WTC11 (cell line): ENCODE measurements around the gene SMPX.

ENCODE experiments used
- ARID4B ChIP-seq: sonication (generic); formaldehyde crosslinking; IDR thresholded peaks from 2 replicates; pipeline ENCODE4 v1.8.0; 2023; ENCODE audit warnings: missing genetic modification reagents, mild to moderate bottlenecking, borderline replicate concordance
- ATF2 ChIP-seq: sonication (generic); formaldehyde crosslinking; IDR thresholded peaks from 2 replicates; pipeline ENCODE4 v1.8.1; 2022; ENCODE audit warnings: low read depth, missing genetic modification reagents, borderline replicate concordance
- ATF6 ChIP-seq: sonication (generic); formaldehyde crosslinking; IDR thresholded peaks from 2 replicates; pipeline ENCODE4 v1.8.1; 2023; ENCODE audit warnings: mild to moderate bottlenecking, missing genetic modification reagents
- CREB1 ChIP-seq: sonication (generic); formaldehyde crosslinking; IDR thresholded peaks from 2 replicates; pipeline ENCODE4 v1.8.0; 2023; ENCODE audit warnings: mild to moderate bottlenecking, missing genetic modification reagents
- CTCF ChIP-seq: fragments of 200-600 bp; IDR thresholded peaks from 2 replicates; pipeline ENCODE4 v1.8.0; 2022; ENCODE audit warnings: antibody characterized with exemption
- E2F4 ChIP-seq: sonication (generic); formaldehyde crosslinking; IDR thresholded peaks from 2 replicates; pipeline ENCODE4 v1.8.1; 2022; ENCODE audit warnings: low read depth, mild to moderate bottlenecking, moderate library complexity, missing genetic modification reagents, borderline replicate concordance
- E2F5 ChIP-seq: sonication (generic); formaldehyde crosslinking; IDR thresholded peaks from 2 replicates; pipeline ENCODE4 v1.8.1; 2022; ENCODE audit warnings: mild to moderate bottlenecking, moderate library complexity, missing genetic modification reagents
- ETV6 ChIP-seq: sonication (generic); formaldehyde crosslinking; IDR thresholded peaks from 2 replicates; pipeline ENCODE4 v1.8.1; 2022; ENCODE audit warnings: mild to moderate bottlenecking, missing genetic modification reagents
- FOXJ3 ChIP-seq: sonication (generic); formaldehyde crosslinking; IDR thresholded peaks from 2 replicates; pipeline ENCODE4 v1.9.0; 2021; ENCODE audit warnings: missing genetic modification reagents, mild to moderate bottlenecking, borderline replicate concordance
- FOXK1 ChIP-seq: sonication (generic); formaldehyde crosslinking; IDR thresholded peaks from 2 replicates; pipeline ENCODE4 v1.8.0; 2022; ENCODE audit warnings: mild to moderate bottlenecking, moderate library complexity, missing genetic modification reagents
- FOXP4 ChIP-seq: sonication (generic); formaldehyde crosslinking; IDR thresholded peaks from 2 replicates; pipeline ENCODE4 v1.8.0; 2022; ENCODE audit warnings: mild to moderate bottlenecking, missing genetic modification reagents
- JUN ChIP-seq: sonication (generic); formaldehyde crosslinking; IDR thresholded peaks from 2 replicates; pipeline ENCODE4 v1.8.0; 2023; ENCODE audit warnings: mild to moderate bottlenecking, missing genetic modification reagents
- SMAD3 ChIP-seq: sonication (generic); formaldehyde crosslinking; IDR thresholded peaks from 2 replicates; pipeline ENCODE4 v1.8.0; 2022; ENCODE audit warnings: missing genetic modification reagents, mild to moderate bottlenecking, borderline replicate concordance
- TEAD4 ChIP-seq: sonication (generic); formaldehyde crosslinking; IDR thresholded peaks from 2 replicates; pipeline ENCODE4 v1.8.0; 2022; ENCODE audit warnings: mild to moderate bottlenecking, missing genetic modification reagents

GRCh38 chrX:21799767-21800166, 41.9 kb upstream of the SMPX start:
- TF ChIP-seq SMAD3 (CRISPR knock-in tag), result no peak
- TF ChIP-seq ETV6 (CRISPR knock-in tag), result no peak
- TF ChIP-seq CTCF, result no peak
- no peak for TF ChIP-seq FOXP4 (CRISPR knock-in tag)
- TF ChIP-seq ATF6 (CRISPR knock-in tag), result no peak
- no peak for TF ChIP-seq ARID4B (CRISPR knock-in tag)
- TF ChIP-seq ATF2 (CRISPR knock-in tag), result no peak
- no peak for TF ChIP-seq CREB1
- no peak for TF ChIP-seq JUN
- TF ChIP-seq FOXK1 (CRISPR knock-in tag), result no peak
- no peak for TF ChIP-seq FOXJ3 (CRISPR knock-in tag)
- no peak for TF ChIP-seq E2F5
- TF ChIP-seq E2F4, result no peak
- no peak for TF ChIP-seq TEAD4 (CRISPR knock-in tag)
